ENCODE results near the gene BLVRA. TPM values are rescaled to one million over a fixed set of nuclear protein-coding genes. Genes with fewer than 3 reads are reported as not detected.

The BLVRA gene
- total RNA-seq, 1 donor from 2014 or later = 10.2 TPM

- Mint-ChIP-seq H3K27ac (no peak overlapping the region), H3K4me1 (peaks cover 31% of the 10 kb centered on the region), H3K9me3 (no peaks in the 10 kb centered on the region), H3K4me3 (no peak overlapping the region), H3K27me3 (no peaks in the 10 kb centered on the region), H3K36me3 (ENCODE audit: low read depth) (peaks cover 11% of the 10 kb centered on the region)
- intact Hi-C loops (cut with micrococcal nuclease) = loop anchor here (5.0 kb wide), 1 partner anchor 286 kb away; no protein-coding TSS in a partner anchor
- no peak for DNase-seq
- CTCF ChIA-PET = interaction anchor here (0.9 to 6.1 kb wide), 4 partner anchors 116 to 781 kb away, joined by 3 to 92 read pairs (median 19); partner anchors contain the start of gene STK17A
- no peak for TF ChIP-seq CTCF (IDR thresholded peaks at IDR 0.05)
- ATAC-seq (ENCODE audit: low read depth) = no peak
- POLR2A ChIA-PET = interaction anchor here (2.9 kb wide), 1 partner anchor 140 kb away, joined by 24 read pairs; the partner anchor contains the start of gene STK17A
Observed at GRCh38 chr7:43723007-43723341, 35.5 kb upstream of the BLVRA start.

- no peak for TF ChIP-seq CTCF (IDR thresholded peaks at IDR 0.05)
- ChIA-PET POLR2A (no interaction called here), CTCF (interaction anchor here (1.8 kb wide), 1 partner anchor 143 kb away, joined by 5 read pairs; the partner anchor contains the start of gene STK17A)
- H3K4me1 Mint-ChIP-seq = peaks cover 47% of the 10 kb centered on the region
- no peaks in the 10 kb centered on the region for H3K9me3 Mint-ChIP-seq
- ATAC-seq (ENCODE audit: low read depth) (no peak), DNase-seq (no peak)
- H3K36me3 Mint-ChIP-seq (ENCODE audit: low read depth) = peaks cover 9% of the 10 kb centered on the region
- no peaks in the 10 kb centered on the region for H3K27me3 Mint-ChIP-seq
- intact Hi-C loops (cut with micrococcal nuclease) = no loop called here
- H3K4me3 Mint-ChIP-seq = no peak overlapping the region
- H3K27ac Mint-ChIP-seq = no peak overlapping the region
Observed at GRCh38 chr7:43725251-43725650, 33.2 kb upstream of the BLVRA start.

GRCh38 chr7:43726466-43726865, 32.0 kb upstream of the BLVRA start:
- DNase-seq (no peak), ATAC-seq (ENCODE audit: low read depth) (no peak)
- H3K27me3 Mint-ChIP-seq = no peaks in the 10 kb centered on the region
- POLR2A ChIA-PET = no interaction called here
- no peak overlapping the region for H3K27ac Mint-ChIP-seq
- peaks cover 42% of the 10 kb centered on the region for H3K4me1 Mint-ChIP-seq
- CTCF ChIA-PET = interaction anchor here (0.8 to 1.8 kb wide), 2 partner anchors 68 to 144 kb away, joined by 3 to 5 read pairs; partner anchors contain the start of gene STK17A
- intact Hi-C loops (cut with micrococcal nuclease) = no loop called here
- no peak overlapping the region for H3K4me3 Mint-ChIP-seq
- H3K36me3 Mint-ChIP-seq (ENCODE audit: low read depth) = peaks cover 7% of the 10 kb centered on the region
- TF ChIP-seq CTCF (IDR thresholded peaks at IDR 0.05) = no peak
- H3K9me3 Mint-ChIP-seq = no peaks in the 10 kb centered on the region

- no peak for DNase-seq
- H3K4me1 Mint-ChIP-seq = peaks cover 42% of the 10 kb centered on the region
- H3K36me3 Mint-ChIP-seq (ENCODE audit: low read depth) = peaks cover 7% of the 10 kb centered on the region
- no peak overlapping the region for H3K27ac Mint-ChIP-seq
- ATAC-seq (ENCODE audit: low read depth) = no peak
- intact Hi-C loops (cut with micrococcal nuclease) = no loop called here
- ChIA-PET POLR2A (no interaction called here), CTCF (interaction anchor here (0.8 to 4.2 kb wide), 2 partner anchors 68 to 145 kb away, joined by 3 to 37 read pairs; partner anchors contain the start of gene STK17A)
- no peaks in the 10 kb centered on the region for H3K9me3 Mint-ChIP-seq
- H3K4me3 Mint-ChIP-seq = peak overlapping the region; percentile 50
- TF ChIP-seq CTCF (IDR thresholded peaks at IDR 0.05) = no peak
- H3K27me3 Mint-ChIP-seq = no peaks in the 10 kb centered on the region
Observed at GRCh38 chr7:43727003-43727402, 31.5 kb upstream of the BLVRA start.

GRCh38 chr7:43727494-43727893, 31.0 kb upstream of the BLVRA start:
- no peaks in the 10 kb centered on the region for H3K9me3 Mint-ChIP-seq
- no peak for TF ChIP-seq CTCF (IDR thresholded peaks at IDR 0.05)
- peaks cover 7% of the 10 kb centered on the region for H3K36me3 Mint-ChIP-seq (ENCODE audit: low read depth)
- no peaks in the 10 kb centered on the region for H3K27me3 Mint-ChIP-seq
- DNase-seq (no peak), ATAC-seq (ENCODE audit: low read depth) (no peak)
- H3K4me3 Mint-ChIP-seq = peak overlapping the region; percentile 50
- H3K27ac Mint-ChIP-seq = no peak overlapping the region
- ChIA-PET POLR2A (no interaction called here), CTCF (interaction anchor here (0.8 to 4.2 kb wide), 2 partner anchors 67 to 145 kb away, joined by 3 to 37 read pairs; partner anchors contain the start of gene STK17A)
- peaks cover 42% of the 10 kb centered on the region for H3K4me1 Mint-ChIP-seq
- intact Hi-C loops (cut with micrococcal nuclease) = no loop called here
